Measurements from ENCODE around the gene HOXB4.

DNA sequence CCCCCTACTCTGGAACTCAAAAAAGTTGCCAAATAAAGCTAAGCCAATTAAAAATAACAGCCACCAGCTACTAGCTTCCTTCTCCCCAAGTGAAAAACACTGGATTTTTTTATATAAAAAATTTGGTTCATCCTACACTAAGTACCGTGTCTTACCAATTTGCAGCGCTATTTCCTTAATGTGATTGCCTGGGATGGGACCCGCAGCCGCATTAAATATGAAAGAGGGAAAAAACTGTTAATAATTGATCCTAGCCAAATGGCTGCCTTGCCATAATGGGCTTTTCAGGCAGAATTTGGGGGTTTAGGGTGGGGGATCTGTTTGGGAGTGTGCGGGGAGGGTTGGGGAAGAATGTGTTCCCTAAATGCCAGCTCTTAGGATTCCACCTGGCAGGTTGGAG lies 46.0 kb upstream of the HOXB4 start:
- TF ChIP-seq, protein P1, sequence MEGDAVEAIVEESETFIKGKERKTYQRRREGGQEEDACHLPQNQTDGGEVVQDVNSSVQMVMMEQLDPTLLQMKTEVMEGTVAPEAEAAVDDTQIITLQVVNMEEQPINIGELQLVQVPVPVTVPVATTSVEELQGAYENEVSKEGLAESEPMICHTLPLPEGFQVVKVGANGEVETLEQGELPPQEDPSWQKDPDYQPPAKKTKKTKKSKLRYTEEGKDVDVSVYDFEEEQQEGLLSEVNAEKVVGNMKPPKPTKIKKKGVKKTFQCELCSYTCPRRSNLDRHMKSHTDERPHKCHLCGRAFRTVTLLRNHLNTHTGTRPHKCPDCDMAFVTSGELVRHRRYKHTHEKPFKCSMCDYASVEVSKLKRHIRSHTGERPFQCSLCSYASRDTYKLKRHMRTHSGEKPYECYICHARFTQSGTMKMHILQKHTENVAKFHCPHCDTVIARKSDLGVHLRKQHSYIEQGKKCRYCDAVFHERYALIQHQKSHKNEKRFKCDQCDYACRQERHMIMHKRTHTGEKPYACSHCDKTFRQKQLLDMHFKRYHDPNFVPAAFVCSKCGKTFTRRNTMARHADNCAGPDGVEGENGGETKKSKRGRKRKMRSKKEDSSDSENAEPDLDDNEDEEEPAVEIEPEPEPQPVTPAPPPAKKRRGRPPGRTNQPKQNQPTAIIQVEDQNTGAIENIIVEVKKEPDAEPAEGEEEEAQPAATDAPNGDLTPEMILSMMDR (conservative IDR thresholded peaks at IDR 0.05 in 1 of 2, IDR thresholded peaks at IDR 0.05 in 1 of 2; ENCODE audit: low read depth in 1 of 2, low read length in 2 of 2) = no peak
- no peak for TF ChIP-seq EZH2 (IDR thresholded peaks at IDR 0.05; ENCODE audit: low read length, missing control alignments)
